K562 (cell line): ENCODE results near the gene ZNF236. TPM values are rescaled to one million over a fixed set of nuclear protein-coding genes. Genes with fewer than 3 reads are reported as not detected.

Experiments used
- ATAC-seq: fragments of 200-7000 bp; cut with Tn5 transposase; 3 replicates; pipeline ENCODE4 v1.9.1; 2020; ENCODE audit warnings: moderate library complexity
- BruUV-seq: library from RNA; stranded (reverse); fragments of 400-500 nt; replicated peaks from 2 replicates; lab custom pipeline; 2021; lab: Mats Ljungman, UMichigan
- CTCF ChIA-PET: fragments of 300-600 bp; formaldehyde crosslinking; extraction: SDS; loops from one replicate; lab custom pipeline; 2021; ENCODE audit warnings: low intra/inter-chr PET ratio; lab: Yijun Ruan, JAX
- POLR2A ChIA-PET: fragments of 300-600, 350-650 bp; sonication (Branson Sonifier 250); formaldehyde crosslinking; extraction: SDS; loops from one replicate; lab custom pipeline; 2021; ENCODE audit warnings: antibody characterized with exemption, inconsistent platforms; lab: Yijun Ruan, JAX
- DNase-seq, 4 experiments: peaks; one replicate each; pipeline versions ENCODE4 v3.0.0 to v3.0.0-alpha.2; 2011 to 2018; ENCODE audit warnings: low spot score in 3 of 4, mixed read lengths in 3 of 4; ENCODE audit errors: extremely low read depth in 1 of 4
- FAIRE-seq: peaks from 2 replicates; lab custom pipeline; 2011; peaks lifted over from hg19 to GRCh38; lab: Jason Lieb, UNC
- H2AFZ ChIP-seq: 2 replicates; pipeline ENCODE4 v1.6.0; 2011; ENCODE audit warnings: low read depth, low read length, control low read depth, inconsistent platforms
- H3K27ac ChIP-seq: fragments of 200-600 bp; 3 replicates; pipeline ENCODE4 v1.8.0; 2011; ENCODE audit warnings: low read depth, mild to moderate bottlenecking, control low read depth, inconsistent platforms, low read length, moderate library complexity, mixed read lengths; ENCODE audit errors: extremely low read depth
- H3K27me3 ChIP-seq, 2 experiments: fragments of 300-600 bp in 1 of 2; 2 replicates in 1 of 2; 3 replicates in 1 of 2; pipeline versions ENCODE4 v1.6.0 to v1.8.0; 2011; ENCODE audit warnings: inconsistent platforms in 2 of 2, low read length in 2 of 2, mild to moderate bottlenecking in 1 of 2, mixed read lengths in 1 of 2, moderate library complexity in 1 of 2; ENCODE audit not compliant: control insufficient read depth in 2 of 2, insufficient read depth in 2 of 2
- H3K36me3 ChIP-seq: fragments of 300-600 bp; 3 replicates; pipeline ENCODE4 v1.8.0; 2011; ENCODE audit warnings: mild to moderate bottlenecking, low read length, inconsistent platforms; ENCODE audit not compliant: control insufficient read depth, insufficient read depth
- H3K4me1 ChIP-seq, 2 experiments: fragments of 200-600 bp in 1 of 2; replicated peaks in 1 of 2; 2 replicates in 1 of 2; 3 replicates in 1 of 2; pipeline versions ENCODE4 v1.5.1 to v1.8.0; 2011; ENCODE audit warnings: inconsistent platforms in 2 of 2, low read length in 2 of 2, mild to moderate bottlenecking in 1 of 2, mixed read lengths in 1 of 2, moderate library complexity in 1 of 2; ENCODE audit not compliant: control insufficient read depth in 2 of 2, insufficient read depth in 2 of 2
- H3K4me2 ChIP-seq: 2 replicates; pipeline ENCODE4 v1.6.1; 2011; ENCODE audit warnings: low read length, control low read depth, inconsistent platforms, mixed read lengths; ENCODE audit not compliant: insufficient read depth
- H3K4me3 ChIP-seq: fragments of 200-600 bp; sonication (generic), shearing (Covaris generic); 2 replicates; pipeline ENCODE4 v1.5.1; 2016; ENCODE audit warnings: control low read depth, inconsistent platforms
- H3K79me2 ChIP-seq: fragments of 200-600 bp; 3 replicates; pipeline ENCODE4 v1.8.0; 2011; ENCODE audit warnings: low read length, inconsistent platforms; ENCODE audit not compliant: control insufficient read depth, insufficient read depth
- H3K9ac ChIP-seq, 2 experiments: 2 replicates each; pipeline versions ENCODE4 v1.6.0 to v1.6.1; 2011; ENCODE audit warnings: low read depth in 2 of 2, low read length in 2 of 2, control low read depth in 1 of 2, inconsistent platforms in 1 of 2, mild to moderate bottlenecking in 1 of 2, mixed read lengths in 1 of 2; ENCODE audit not compliant: insufficient read depth in 1 of 2
- H3K9me1 ChIP-seq: one replicate; pipeline ENCODE4 v1.6.0; 2011; ENCODE audit warnings: inconsistent platforms, mild to moderate bottlenecking, low read length, moderate library complexity; ENCODE audit not compliant: control insufficient read depth, insufficient read depth
- H3K9me3 ChIP-seq: replicated peaks from 2 replicates; pipeline ENCODE4 v1.5.1; 2011; ENCODE audit warnings: low read depth, low read length, inconsistent platforms; ENCODE audit not compliant: control insufficient read depth, insufficient read depth
- H4K20me1 ChIP-seq: replicated peaks from 2 replicates; pipeline ENCODE4 v1.6.1; 2011; ENCODE audit warnings: low read length, inconsistent platforms, mixed read lengths; ENCODE audit not compliant: control insufficient read depth, insufficient read depth
- HNRNPL ChIP-seq: fragments of 200-400 bp; formaldehyde crosslinking; IDR thresholded peaks from 2 replicates; pipeline ENCODE4 v1.6.1; 2017; ENCODE audit warnings: low read depth, mild to moderate bottlenecking, low read length
- JUND ChIP-seq, 2 experiments: IDR thresholded peaks; 2 replicates in 1 of 2; 3 replicates in 1 of 2; pipeline ENCODE4 v1.6.1; 2011; ENCODE audit warnings: borderline replicate concordance in 2 of 2, low read depth in 2 of 2, low read length in 2 of 2, improper control_type of control experiment in 1 of 2, missing biosample characterization in 1 of 2, missing genetic modification characterization in 1 of 2, missing genetic modification reagents in 1 of 2
- KDM4B ChIP-seq, 2 experiments: fragments of 450-650 bp in 1 of 2; sonication (generic) in 1 of 2; IDR thresholded peaks; 2 replicates each; pipeline ENCODE4 v1.6.1; 2016 to 2017; ENCODE audit warnings: borderline replicate concordance in 2 of 2, antibody characterized with exemption in 1 of 2, low read depth in 1 of 2, mild to moderate bottlenecking in 1 of 2
- MAFK ChIP-seq: IDR thresholded peaks from 2 replicates; pipeline ENCODE4 v1.6.1; 2011; ENCODE audit warnings: low read length, improper control_type of control experiment
- NR3C1 ChIP-seq: sonication (generic); formaldehyde crosslinking; IDR thresholded peaks from 2 replicates; pipeline ENCODE4 v1.8.1; 2022; ENCODE audit warnings: missing genetic modification reagents
- POLR2AphosphoS2 ChIP-seq: IDR thresholded peaks from 2 replicates; pipeline ENCODE4 v1.6.1; 2012; ENCODE audit warnings: low read length, improper control_type of control experiment
- RFX5 ChIP-seq: IDR thresholded peaks from 2 replicates; pipeline ENCODE4 v1.6.1; 2011; ENCODE audit warnings: low read depth, mild to moderate bottlenecking, improper control_type of control experiment, low read length
- YBX1 ChIP-seq: fragments of 450-650 bp; IDR thresholded peaks from 2 replicates; pipeline ENCODE4 v1.7.1; 2016; ENCODE audit warnings: mild to moderate bottlenecking
- ZEB2 ChIP-seq: fragments of 450-650 bp; IDR thresholded peaks from 2 replicates; pipeline ENCODE4 v1.6.1; 2016
- ZNF133 ChIP-seq: fragments of 250-450 bp; sonication (Bioruptor Pico); IDR thresholded peaks from 2 replicates; pipeline ENCODE4 v1.4.0; 2020; ENCODE audit warnings: mild to moderate bottlenecking
- ZNF384 ChIP-seq: IDR thresholded peaks from 2 replicates; pipeline ENCODE4 v1.6.1; 2012; ENCODE audit warnings: low read depth, low read length, improper control_type of control experiment
- WGBS: fragments of 100-300 bp; shearing (Covaris generic); methylation state at CpG from one replicate; pipeline ENCODE4 v1.1.6; 2016; ENCODE audit warnings: low coverage, mixed read lengths; ENCODE audit not compliant: insufficient coverage; ENCODE audit errors: missing lambda C conversion rate; 5-methylcytosine and 5-hydroxymethylcytosine counted together
- in situ Hi-C: fragments of 300-500 bp; cut with MboI; formaldehyde crosslinking; loops from 4 replicates; pipeline ENCODE4 v1.15.0; 2018; ENCODE audit warnings: inconsistent platforms, mixed read lengths
- intact Hi-C: fragments of 100-400 bp; cut with micrococcal nuclease; formaldehyde crosslinking; loops from 2 replicates; pipeline ENCODE4 v1.14.2; 2022
- polyA plus RNA-seq, 8 experiments: library from polyadenylated mRNA; depleted of rRNA in 4 of 8; stranded (reverse) in 5 of 8; unstranded in 3 of 8; fragments of >200 nt; fragmentation: Nextera tagmentation in 2 of 8; fragmentation: Illumina TruSeq in 1 of 8; extraction: Ambion mirVana in 2 of 8; extraction: Trizol in 1 of 8; gene quantifications; 2 replicates each; pipeline versions ENCODE4 v1.2.1 to v1.2.3, GENCODE V29; 2011 to 2014; ENCODE audit warnings: inconsistent platforms in 1 of 8, missing spikeins in 1 of 8
- total RNA-seq, 7 experiments: library from RNA; depleted of rRNA in 6 of 7; stranded (reverse); fragments of >200 nt in 6 of 7; fragmentation: Illumina TruSeq in 2 of 7; extraction: Trizol in 2 of 7; gene quantifications; 2 replicates each; pipeline versions ENCODE4 v1.2.1 to v1.2.3, GENCODE V29; 2011 to 2021; ENCODE audit warnings: low replicate concordance in 1 of 7
- TF ChIP-seq, protein P1 (sequence below): sonication (generic); formaldehyde crosslinking; IDR thresholded peaks from 2 replicates; pipeline ENCODE4 v1.8.1; 2023; ENCODE audit warnings: mild to moderate bottlenecking, missing genetic modification reagents
- TF ChIP-seq, protein P2 (sequence below): IDR thresholded peaks from 2 replicates; pipeline ENCODE4 v1.6.1; 2014; ENCODE audit warnings: antibody characterized with exemption
- TF ChIP-seq, protein P3 (sequence below): fragments of 250-450 bp; sonication (Bioruptor Pico); IDR thresholded peaks from 2 replicates; pipeline ENCODE4 v1.9.0; 2021; ENCODE audit warnings: mild to moderate bottlenecking
- TF ChIP-seq, protein P4 (sequence below): sonication (generic); formaldehyde crosslinking; IDR thresholded peaks from 2 replicates; pipeline ENCODE4 v1.8.0; 2022; ENCODE audit warnings: missing genetic modification reagents, mild to moderate bottlenecking, moderate library complexity, borderline replicate concordance

The ZNF236 gene
- total and polyA plus RNA-seq, 9 of the 15 experiments (the other 6 are each of a cell fraction or from before 2014, with no cell fraction given), result 0.35 to 8.7 (median 3.4) TPM

DNA sequence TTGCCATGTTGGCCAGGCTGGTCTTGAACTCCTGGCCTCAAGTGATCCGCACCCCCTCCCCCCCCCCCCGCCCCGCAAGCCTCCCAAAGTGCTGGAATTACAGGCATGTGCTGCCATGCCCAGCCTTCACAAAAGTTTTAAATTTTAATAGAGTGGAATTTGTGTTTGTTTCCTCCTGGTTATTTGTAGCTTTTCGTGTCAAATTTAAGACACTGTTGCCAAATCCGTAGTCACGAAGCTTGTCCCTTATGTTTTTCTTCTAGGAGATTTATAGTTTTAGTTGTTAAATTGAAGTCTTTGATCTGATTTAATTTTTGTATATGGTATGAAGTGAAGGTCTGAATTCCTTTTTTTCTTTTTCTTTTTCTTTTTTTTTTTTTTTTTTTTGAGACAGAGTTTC is 14.7 kb downstream of the ZNF236 start:
- BruUV-seq, result no TSS peak
- in situ Hi-C loops (no loop called here), intact Hi-C loops (no loop called here)
- H3K4me3 ChIP-seq, result no peak overlapping the region
- H3K4me1 ChIP-seq, result peaks cover 0 to 10% of the 10 kb centered on the region in 2 experiments; a peak in 3 of 5 replicates
- no peaks in the 10 kb centered on the region for H3K9me3 ChIP-seq
- H3K36me3 ChIP-seq, result no peaks in the 10 kb centered on the region
- H3K4me2 ChIP-seq, result no peak overlapping the region
- H3K27ac ChIP-seq, result no peak overlapping the region
- no peak overlapping the region for H2AFZ ChIP-seq
- H3K27me3 ChIP-seq, result no peaks in the 10 kb centered on the region
- no peak overlapping the region for H3K9ac ChIP-seq
- ATAC-seq (no peak), DNase-seq (no peak), FAIRE-seq (no peak)
- CTCF ChIA-PET, result no interaction called here
- POLR2A ChIA-PET, result interaction anchor here (1.6 kb wide), 1 partner anchor 13 kb away, joined by 6 read pairs; no protein-coding TSS in a partner anchor
- peaks cover 53% of the 10 kb centered on the region for H3K79me2 ChIP-seq
- WGBS, result 87% methylated on average over 3 of the region's 6 CpGs
- peaks cover 4% of the 10 kb centered on the region; the same call in 1 of the 2 replicates for H4K20me1 ChIP-seq
- no peaks in the 10 kb centered on the region for H3K9me1 ChIP-seq
- TF ChIP-seq, protein P1, sequence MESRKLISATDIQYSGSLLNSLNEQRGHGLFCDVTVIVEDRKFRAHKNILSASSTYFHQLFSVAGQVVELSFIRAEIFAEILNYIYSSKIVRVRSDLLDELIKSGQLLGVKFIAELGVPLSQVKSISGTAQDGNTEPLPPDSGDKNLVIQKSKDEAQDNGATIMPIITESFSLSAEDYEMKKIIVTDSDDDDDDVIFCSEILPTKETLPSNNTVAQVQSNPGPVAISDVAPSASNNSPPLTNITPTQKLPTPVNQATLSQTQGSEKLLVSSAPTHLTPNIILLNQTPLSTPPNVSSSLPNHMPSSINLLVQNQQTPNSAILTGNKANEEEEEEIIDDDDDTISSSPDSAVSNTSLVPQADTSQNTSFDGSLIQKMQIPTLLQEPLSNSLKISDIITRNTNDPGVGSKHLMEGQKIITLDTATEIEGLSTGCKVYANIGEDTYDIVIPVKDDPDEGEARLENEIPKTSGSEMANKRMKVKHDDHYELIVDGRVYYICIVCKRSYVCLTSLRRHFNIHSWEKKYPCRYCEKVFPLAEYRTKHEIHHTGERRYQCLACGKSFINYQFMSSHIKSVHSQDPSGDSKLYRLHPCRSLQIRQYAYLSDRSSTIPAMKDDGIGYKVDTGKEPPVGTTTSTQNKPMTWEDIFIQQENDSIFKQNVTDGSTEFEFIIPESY, result no peak
- TF ChIP-seq ZNF133 (CRISPR knock-in tag), result no peak
- TF ChIP-seq ZEB2, result no peak
- TF ChIP-seq, protein P2, sequence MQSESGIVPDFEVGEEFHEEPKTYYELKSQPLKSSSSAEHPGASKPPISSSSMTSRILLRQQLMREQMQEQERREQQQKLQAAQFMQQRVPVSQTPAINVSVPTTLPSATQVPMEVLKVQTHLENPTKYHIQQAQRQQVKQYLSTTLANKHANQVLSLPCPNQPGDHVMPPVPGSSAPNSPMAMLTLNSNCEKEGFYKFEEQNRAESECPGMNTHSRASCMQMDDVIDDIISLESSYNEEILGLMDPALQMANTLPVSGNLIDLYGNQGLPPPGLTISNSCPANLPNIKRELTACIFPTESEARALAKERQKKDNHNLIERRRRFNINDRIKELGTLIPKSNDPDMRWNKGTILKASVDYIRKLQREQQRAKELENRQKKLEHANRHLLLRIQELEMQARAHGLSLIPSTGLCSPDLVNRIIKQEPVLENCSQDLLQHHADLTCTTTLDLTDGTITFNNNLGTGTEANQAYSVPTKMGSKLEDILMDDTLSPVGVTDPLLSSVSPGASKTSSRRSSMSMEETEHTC, result no peak
- no peak for TF ChIP-seq RFX5
- TF ChIP-seq, protein P3, sequence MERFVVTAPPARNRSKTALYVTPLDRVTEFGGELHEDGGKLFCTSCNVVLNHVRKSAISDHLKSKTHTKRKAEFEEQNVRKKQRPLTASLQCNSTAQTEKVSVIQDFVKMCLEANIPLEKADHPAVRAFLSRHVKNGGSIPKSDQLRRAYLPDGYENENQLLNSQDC, result no peak
- TF ChIP-seq ZNF384, result no peak
- no peak for TF ChIP-seq KDM4B (IDR thresholded peaks at IDR 0.05; ENCODE audit: borderline replicate concordance in 2 of 2, low read depth in 1 of 2)
- no peak for TF ChIP-seq JUND (IDR thresholded peaks at IDR 0.05; ENCODE audit: borderline replicate concordance, low read depth, low read length)
- TF ChIP-seq JUND (tag; IDR thresholded peaks at IDR 0.05; ENCODE audit: borderline replicate concordance, low read depth, low read length), result no peak
- no peak for TF ChIP-seq MAFK
- no peak for TF ChIP-seq YBX1
- TF ChIP-seq POLR2AphosphoS2, result no peak
- no peak for TF ChIP-seq HNRNPL
- TF ChIP-seq, protein P4, sequence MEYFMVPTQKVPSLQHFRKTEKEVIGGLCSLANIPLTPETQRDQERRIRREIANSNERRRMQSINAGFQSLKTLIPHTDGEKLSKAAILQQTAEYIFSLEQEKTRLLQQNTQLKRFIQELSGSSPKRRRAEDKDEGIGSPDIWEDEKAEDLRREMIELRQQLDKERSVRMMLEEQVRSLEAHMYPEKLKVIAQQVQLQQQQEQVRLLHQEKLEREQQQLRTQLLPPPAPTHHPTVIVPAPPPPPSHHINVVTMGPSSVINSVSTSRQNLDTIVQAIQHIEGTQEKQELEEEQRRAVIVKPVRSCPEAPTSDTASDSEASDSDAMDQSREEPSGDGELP (CRISPR knock-in tag), result no peak
- TF ChIP-seq NR3C1 (CRISPR knock-in tag), result no peak
